GM10847 (cell line): ENCODE results near the gene PPIP5K2.

Experiments
- POLR2A ChIP-seq: IDR thresholded peaks from 2 replicates; pipeline ENCODE4 v1.6.1; 2011; ENCODE audit not compliant: insufficient read length; ENCODE audit errors: extremely low read depth

PPIP5K2 gene

GRCh38 chr5:103218164-103218563, 98.1 kb downstream of the PPIP5K2 start:
- no peak for TF ChIP-seq POLR2A

- TF ChIP-seq POLR2A = no peak
Observed at GRCh38 chr5:103223031-103223955, 103.2 kb downstream of the PPIP5K2 start.

GRCh38 chr5:103224118-103224893, 104.2 kb downstream of the PPIP5K2 start:
- TF ChIP-seq POLR2A = no peak

DNA sequence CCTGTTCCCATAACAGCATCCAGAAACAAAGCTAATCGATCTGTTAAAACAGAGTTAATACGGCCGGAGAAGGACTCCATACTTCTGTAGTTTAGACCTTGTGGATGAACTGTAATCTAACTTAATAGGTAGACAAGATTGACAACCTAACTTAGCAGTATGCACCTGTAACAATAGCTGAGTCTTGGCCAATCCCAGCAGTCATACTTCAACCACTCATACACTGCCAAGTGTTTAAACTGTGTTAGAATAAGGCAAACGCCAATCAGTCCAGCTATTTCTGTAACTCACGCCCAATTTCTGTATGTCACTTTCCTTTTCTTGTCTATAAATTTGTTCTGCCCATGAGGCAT, 104.8 kb downstream of the PPIP5K2 start:
- no peak for TF ChIP-seq POLR2A

GRCh38 chr5:103228061-103228460, 108.0 kb downstream of the PPIP5K2 start:
- no peak for TF ChIP-seq POLR2A

GRCh38 chr5:103228588-103228987, 108.5 kb downstream of the PPIP5K2 start:
- no peak for TF ChIP-seq POLR2A

DNA sequence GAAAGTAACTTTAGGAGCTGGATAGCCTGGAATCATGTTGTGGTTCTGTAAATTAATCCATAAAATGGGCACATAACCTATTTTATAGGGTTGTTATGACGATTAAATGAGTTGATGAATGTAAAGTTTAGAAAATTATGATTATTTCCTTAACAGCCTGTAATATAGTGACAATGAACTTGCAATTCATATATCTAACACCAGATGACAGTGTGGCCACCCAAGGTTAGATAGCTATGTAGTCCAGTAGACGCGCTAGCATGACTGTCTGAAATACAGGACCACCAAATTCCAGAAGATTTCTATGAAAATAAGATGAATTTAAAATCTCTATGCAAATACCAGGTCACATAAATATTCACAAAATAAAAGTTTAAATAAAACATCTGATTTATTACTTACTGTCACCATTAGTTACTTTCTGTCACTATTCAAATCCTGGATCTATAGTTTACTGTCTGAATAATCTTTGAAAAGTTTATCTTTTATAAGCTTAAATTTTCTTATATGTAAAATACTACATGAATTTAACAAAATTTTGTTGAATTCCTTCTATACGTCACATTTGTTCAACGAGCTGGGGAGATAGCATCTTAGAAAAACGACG, 112.4 kb downstream of the PPIP5K2 start:
- no peak for TF ChIP-seq POLR2A

DNA sequence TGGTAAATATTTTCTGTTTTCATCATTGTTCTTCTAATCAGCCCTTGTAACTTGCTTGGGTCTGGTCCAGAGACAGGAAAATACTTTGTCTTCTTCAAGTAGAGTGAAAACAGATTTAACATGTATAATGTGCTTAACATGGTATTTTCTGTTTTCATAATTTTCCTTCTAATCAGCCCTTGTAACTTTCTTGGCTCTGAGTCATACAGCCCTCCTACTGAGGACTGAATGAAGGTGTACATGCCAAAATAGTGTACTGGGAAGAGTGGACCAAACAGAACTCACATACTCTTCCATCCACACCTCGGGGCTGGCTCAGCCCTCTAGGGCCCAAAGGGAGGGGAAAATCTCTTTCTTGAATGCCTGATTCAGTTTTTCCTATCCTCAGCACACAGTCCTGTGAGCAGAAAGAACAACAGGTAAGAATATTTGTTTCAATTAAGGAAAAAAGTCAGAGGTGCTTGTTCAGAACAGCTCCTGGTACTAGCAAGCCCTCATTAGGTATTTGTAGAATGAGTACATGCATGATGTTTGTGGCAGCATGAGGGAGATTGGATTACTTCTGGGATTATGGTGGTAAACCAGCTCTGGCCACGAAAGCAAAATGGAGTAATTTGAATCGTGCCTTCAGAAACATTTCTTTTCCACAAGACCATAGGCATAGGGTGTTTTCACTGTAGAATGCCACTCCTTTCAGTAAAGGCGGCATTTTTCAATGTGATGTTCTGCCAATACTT, 114.3 kb downstream of the PPIP5K2 start:
- TF ChIP-seq POLR2A = no peak

- TF ChIP-seq POLR2A = no peak
Observed at GRCh38 chr5:103235891-103236290, 115.8 kb downstream of the PPIP5K2 start.

- TF ChIP-seq POLR2A = no peak
Observed at GRCh38 chr5:103237778-103238177, 117.7 kb downstream of the PPIP5K2 start.

GRCh38 chr5:103243665-103244064, 123.6 kb downstream of the PPIP5K2 start:
- no peak for TF ChIP-seq POLR2A

DNA sequence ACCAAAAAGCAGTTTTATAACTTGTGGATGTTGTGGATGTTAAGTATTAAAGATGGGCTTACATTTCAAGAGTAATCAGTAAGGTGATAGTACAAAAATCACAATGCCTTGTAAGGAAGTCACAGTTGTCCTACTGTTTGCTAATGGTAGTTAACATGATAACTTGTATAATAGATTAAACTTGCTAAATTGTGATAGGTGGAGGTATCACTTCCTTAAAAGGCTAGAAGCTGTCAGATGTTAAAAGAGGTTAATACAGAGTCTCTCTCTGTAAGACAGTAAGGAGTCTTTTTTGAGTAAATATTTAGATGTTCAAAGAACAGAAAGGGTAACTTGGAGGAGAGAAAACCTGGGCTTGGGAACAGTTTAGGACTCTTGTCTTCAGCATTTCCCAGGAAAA, 124.3 kb downstream of the PPIP5K2 start:
- TF ChIP-seq POLR2A = no peak

DNA sequence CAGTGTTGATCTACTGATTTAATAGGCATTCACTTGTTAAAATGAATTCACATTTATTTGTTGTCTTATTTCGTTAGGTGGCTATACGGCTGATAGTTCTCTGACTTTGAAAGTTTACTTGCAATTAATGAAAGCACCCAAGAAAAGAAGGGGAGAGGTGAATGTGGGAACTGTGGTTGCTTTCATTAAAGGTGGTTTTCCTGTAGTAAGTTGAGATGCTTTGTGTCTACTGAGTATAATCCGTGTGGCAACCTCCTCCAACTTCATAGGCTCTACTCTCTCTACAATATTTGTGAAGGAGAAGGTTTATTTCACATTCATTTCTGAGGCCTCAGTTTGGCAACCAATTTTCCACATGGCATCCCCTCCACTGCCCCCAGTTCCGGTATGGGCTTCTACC, 125.7 kb downstream of the PPIP5K2 start:
- no peak for TF ChIP-seq POLR2A

DNA sequence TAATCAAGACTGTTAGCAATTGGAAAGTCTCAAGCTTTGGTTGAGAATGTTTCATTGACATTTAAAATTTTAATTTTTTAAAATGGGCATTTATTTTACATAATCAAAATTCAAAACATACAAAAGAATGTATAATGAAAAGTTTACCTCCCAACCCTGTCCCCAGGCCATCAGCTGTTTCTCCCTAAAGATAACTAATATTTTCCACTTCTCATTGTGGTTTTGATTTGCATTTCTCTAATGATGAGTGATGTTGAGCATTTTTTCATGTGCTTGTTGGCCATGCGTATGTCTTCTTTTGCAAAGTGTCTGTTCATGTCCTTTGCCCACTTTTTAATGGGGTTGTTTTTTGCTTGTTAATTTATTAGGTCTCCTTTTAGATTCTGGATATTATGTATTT, 127.0 kb downstream of the PPIP5K2 start:
- TF ChIP-seq POLR2A = no peak

- no peak for TF ChIP-seq POLR2A
Observed at GRCh38 chr5:103249068-103249467, 129.0 kb downstream of the PPIP5K2 start.
